ENCODE measurements around the gene NME4.
"Not testable (repeated sequence)": the region's sequence is repeated elsewhere in the genome, so short reads cannot be mapped to it uniquely, and the experiment has no call there.

Gene NME4

GRCh38 chr16:399340-400019 is 2.5 kb downstream of the NME4 start:
- no peak for DNase-seq

GRCh38 chr16:400061-400591 is 3.1 kb downstream of the NME4 start:
- no peak for DNase-seq

GRCh38 chr16:401468-402348 is 4.7 kb downstream of the NME4 start, which contains the start of gene DECR2:
TSS of gene DECR2 (plus strand) at chr16:401885. CDS start at chr16:401964, 79 bp downstream.
- DNase-seq: peak; percentile 98

- DNase-seq: no peak
These were observed 8.0 kb downstream of the NME4 start for GRCh38 chr16:404971-405486.

GRCh38 chr16:405548-406506 is 8.8 kb downstream of the NME4 start:
- DNase-seq: no peak

GRCh38 chr16:407253-407652 is 10.3 kb downstream of the NME4 start:
- DNase-seq: no peak

GRCh38 chr16:410516-411178 is 13.6 kb downstream of the NME4 start:
- no peak for DNase-seq

- no peak for DNase-seq
These were observed 14.7 kb downstream of the NME4 start for GRCh38 chr16:411576-412265.

- no peak for DNase-seq
These were observed 17.6 kb downstream of the NME4 start for GRCh38 chr16:414395-415169.

- not testable (repeated sequence) for DNase-seq
These were observed 18.1 kb downstream of the NME4 start for GRCh38 chr16:415170-415498.

- not testable (repeated sequence) for DNase-seq
These were observed 25.2 kb downstream of the NME4 start for GRCh38 chr16:422179-422578.

GRCh38 chr16:424033-424622 is 27.1 kb downstream of the NME4 start:
- DNase-seq: no peak

- DNase-seq: no peak
These were observed 27.7 kb downstream of the NME4 start for GRCh38 chr16:424623-425081.

GRCh38 chr16:425082-425718 is 28.2 kb downstream of the NME4 start, which contains the start of gene RAB11FIP3:
TSS of gene RAB11FIP3 (plus strand) at chr16:425649. CDS start at chr16:426007, 358 bp downstream.
- DNase-seq: peak; percentile 81

- DNase-seq: peak; percentile 30
These were observed 28.7 kb downstream of the NME4 start for GRCh38 chr16:425740-426114.

- DNase-seq: no peak
These were observed 29.3 kb downstream of the NME4 start for GRCh38 chr16:426115-426905.

GRCh38 chr16:426906-427249 is 29.9 kb downstream of the NME4 start:
- no peak for DNase-seq

GRCh38 chr16:427250-427649 is 30.3 kb downstream of the NME4 start:
- DNase-seq: no peak

- DNase-seq: no peak
These were observed 33.9 kb downstream of the NME4 start for GRCh38 chr16:430904-431303.
